GOT3 (cell line): ENCODE measurements around the gene SMLR1.

Source experiments
- DNase-seq: peaks from one replicate; lab custom pipeline; 2025; ENCODE audit warnings: mixed read lengths; lab: John Stamatoyannopoulos, UW

The SMLR1 gene

GRCh38 chr6:130852844-130853554, 25.8 kb downstream of the SMLR1 start:
- DNase-seq, result no peak

- no peak for DNase-seq
Measured at GRCh38 chr6:130853555-130854183, 26.5 kb downstream of the SMLR1 start.

GRCh38 chr6:130858054-130858453, 30.8 kb downstream of the SMLR1 start:
- no peak for DNase-seq

GRCh38 chr6:130858498-130859160, 31.4 kb downstream of the SMLR1 start:
- no peak for DNase-seq

- no peak for DNase-seq
Measured at GRCh38 chr6:130859161-130859867, 32.1 kb downstream of the SMLR1 start.

GRCh38 chr6:130862370-130862769, 35.2 kb downstream of the SMLR1 start:
- no peak for DNase-seq

GRCh38 chr6:130863415-130864230, 36.4 kb downstream of the SMLR1 start:
- DNase-seq, result no peak

- DNase-seq, result no peak
Measured at GRCh38 chr6:130864344-130864743, 37.1 kb downstream of the SMLR1 start.

- DNase-seq, result no peak
Measured at GRCh38 chr6:130865793-130866192, 38.6 kb downstream of the SMLR1 start.

- no peak for DNase-seq
Measured at GRCh38 chr6:130869681-130870080, 42.5 kb downstream of the SMLR1 start.

GRCh38 chr6:130870179-130870880, 43.1 kb downstream of the SMLR1 start:
- no peak for DNase-seq

- no peak for DNase-seq
Measured at GRCh38 chr6:130872250-130873095, 45.3 kb downstream of the SMLR1 start.

- no peak for DNase-seq
Measured at GRCh38 chr6:130873746-130874145, 46.5 kb downstream of the SMLR1 start.

- no peak for DNase-seq
Measured at GRCh38 chr6:130879826-130880225, 52.6 kb downstream of the SMLR1 start.

GRCh38 chr6:130882370-130882769, 55.2 kb downstream of the SMLR1 start:
- DNase-seq, result no peak

- no peak for DNase-seq
Measured at GRCh38 chr6:130885392-130886192, 58.4 kb downstream of the SMLR1 start.
